GM12872 (cell line): ENCODE data around the gene CFD.

Source experiments
- TF ChIP-seq, protein P1 (sequence below): IDR thresholded peaks from 3 replicates; pipeline ENCODE4 v1.5.1; 2011; ENCODE audit warnings: low read depth, mild to moderate bottlenecking, low read length, moderate library complexity; ENCODE audit not compliant: insufficient read depth

The CFD gene

DNA sequence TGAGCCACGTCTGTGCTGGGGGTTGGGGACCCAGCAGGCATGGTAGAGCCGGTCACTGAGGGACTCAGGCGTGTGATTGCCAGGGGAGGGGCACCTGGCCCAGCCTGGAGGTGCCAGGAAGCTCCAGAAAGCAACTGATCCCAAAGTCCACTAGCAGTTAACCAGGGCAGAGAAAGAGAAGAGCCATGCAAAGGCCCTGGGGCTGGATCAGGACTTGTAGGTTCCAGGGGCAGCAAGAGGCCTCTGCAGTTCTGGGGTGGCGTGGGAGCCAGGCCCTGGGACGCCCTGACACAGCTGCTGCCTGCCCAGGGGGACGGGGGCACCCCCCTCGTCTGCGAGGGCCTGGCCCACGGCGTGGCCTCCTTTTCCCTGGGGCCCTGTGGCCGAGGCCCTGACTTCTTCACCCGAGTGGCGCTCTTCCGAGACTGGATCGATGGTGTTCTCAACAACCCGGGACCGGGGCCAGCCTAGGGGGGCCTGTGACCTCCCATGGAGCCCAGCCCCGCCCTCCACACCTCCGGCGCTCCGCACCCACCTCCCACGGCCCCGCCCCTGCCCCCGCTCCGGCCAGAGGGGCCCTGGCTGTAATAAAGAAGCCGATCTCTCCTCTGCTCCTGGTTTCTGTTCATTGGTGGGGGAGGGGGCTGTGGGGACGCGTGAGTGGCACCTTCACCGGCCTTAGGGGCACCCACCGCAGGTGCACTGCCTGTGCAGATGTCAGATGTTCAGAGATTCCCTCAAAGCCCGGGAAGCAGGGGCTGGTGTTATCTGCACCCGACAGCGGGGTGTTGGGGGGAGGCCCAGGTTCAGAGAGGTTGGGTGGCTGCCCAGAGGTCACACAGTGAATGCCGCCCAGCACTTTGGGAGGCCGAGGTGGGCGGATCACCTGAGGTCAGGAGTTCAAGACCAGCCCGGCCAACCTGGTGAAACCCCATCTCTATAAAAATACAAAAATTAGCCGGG is 27.8 kb upstream of the CFD start:
- TF ChIP-seq, protein P1, sequence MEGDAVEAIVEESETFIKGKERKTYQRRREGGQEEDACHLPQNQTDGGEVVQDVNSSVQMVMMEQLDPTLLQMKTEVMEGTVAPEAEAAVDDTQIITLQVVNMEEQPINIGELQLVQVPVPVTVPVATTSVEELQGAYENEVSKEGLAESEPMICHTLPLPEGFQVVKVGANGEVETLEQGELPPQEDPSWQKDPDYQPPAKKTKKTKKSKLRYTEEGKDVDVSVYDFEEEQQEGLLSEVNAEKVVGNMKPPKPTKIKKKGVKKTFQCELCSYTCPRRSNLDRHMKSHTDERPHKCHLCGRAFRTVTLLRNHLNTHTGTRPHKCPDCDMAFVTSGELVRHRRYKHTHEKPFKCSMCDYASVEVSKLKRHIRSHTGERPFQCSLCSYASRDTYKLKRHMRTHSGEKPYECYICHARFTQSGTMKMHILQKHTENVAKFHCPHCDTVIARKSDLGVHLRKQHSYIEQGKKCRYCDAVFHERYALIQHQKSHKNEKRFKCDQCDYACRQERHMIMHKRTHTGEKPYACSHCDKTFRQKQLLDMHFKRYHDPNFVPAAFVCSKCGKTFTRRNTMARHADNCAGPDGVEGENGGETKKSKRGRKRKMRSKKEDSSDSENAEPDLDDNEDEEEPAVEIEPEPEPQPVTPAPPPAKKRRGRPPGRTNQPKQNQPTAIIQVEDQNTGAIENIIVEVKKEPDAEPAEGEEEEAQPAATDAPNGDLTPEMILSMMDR: no peak

DNA sequence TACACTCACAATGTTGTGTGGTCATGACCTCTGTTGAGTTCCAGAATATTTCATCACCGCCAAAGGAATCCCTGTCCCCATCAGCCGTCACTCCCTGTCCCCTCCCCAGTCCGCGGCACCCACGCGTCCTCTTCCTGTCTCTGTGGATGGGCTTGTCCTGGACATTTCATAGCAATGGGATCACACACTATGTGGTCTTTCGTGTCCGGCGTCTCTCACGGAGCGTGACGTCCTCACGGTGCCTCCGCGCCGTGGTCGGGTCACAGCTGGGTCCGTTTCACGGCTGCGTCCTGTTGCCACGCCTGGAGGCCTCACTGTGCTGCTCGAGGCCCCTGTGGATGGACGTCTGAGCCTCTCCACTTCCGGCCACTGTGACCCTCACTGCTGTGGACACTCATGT is 25.2 kb upstream of the CFD start:
- TF ChIP-seq, protein P1: no peak

DNA sequence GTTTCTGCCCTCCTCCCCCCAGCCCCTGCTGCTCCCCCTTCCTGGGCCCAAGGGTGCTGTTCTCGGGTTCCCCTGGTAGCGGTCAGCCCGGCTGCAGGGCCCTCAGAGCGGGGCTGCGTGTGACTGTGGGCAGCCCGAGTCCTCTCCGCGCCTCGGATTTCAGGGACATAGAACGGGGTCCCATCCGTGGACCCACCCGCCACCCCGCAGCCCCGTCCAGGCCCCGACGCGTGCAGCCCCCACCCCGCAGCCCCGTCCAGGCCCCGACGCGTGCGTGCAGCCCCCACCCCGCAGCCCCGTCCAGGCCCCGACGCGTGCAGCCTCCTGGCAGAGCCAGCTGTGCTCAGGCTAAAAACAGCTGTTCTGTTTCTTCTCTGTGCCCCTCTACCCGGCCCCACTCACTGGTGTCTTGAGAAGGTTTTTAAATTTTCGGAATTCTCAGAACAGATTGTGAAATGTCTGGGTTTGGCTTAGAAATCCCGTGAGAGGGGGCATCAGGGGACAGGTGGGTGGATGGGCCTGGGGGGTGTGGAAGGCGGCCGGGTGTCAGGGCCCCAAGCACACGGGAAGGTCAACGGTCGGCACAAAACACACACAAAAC is 24.2 kb upstream of the CFD start:
- TF ChIP-seq, protein P1: no peak

DNA sequence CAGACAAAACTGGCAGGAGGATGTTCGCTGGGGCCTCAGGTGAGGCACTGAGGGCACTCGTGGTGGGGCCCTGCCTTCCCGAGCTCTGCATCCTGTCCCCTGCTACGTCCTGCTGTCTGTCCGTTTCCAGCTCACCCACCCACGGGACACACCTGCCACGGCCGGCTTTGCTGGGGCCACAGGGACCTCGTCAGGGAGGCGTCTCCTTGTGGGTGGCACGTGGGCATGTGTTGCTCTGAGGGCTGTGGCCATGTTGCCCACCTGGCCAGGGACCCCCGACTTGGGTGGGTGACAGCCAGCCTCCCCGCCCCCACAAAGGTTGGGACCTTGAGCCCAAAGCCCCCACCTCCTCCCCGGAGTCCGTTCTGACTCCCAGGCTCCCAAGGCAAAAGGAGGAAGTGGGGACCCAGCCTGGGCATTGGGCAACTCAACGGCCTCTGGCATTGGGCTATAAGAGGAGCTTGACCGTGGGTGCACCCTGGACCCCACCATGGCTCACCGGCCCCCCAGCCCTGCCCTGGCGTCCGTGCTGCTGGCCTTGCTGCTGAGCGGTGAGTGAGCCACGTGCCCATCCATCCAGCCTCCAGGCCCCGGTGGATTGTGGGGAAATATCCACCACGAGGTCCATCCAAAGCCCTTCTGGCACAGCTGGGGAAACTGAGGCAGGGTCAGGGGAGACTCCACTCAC is 18.8 kb upstream of the CFD start, which contains the start of gene PRTN3:
Gene PRTN3 (plus strand): TSS at position 481 of the 688 bp plus-strand sequence. CDS start 10 bp downstream, at position 491.
- TF ChIP-seq, protein P1: no peak

DNA sequence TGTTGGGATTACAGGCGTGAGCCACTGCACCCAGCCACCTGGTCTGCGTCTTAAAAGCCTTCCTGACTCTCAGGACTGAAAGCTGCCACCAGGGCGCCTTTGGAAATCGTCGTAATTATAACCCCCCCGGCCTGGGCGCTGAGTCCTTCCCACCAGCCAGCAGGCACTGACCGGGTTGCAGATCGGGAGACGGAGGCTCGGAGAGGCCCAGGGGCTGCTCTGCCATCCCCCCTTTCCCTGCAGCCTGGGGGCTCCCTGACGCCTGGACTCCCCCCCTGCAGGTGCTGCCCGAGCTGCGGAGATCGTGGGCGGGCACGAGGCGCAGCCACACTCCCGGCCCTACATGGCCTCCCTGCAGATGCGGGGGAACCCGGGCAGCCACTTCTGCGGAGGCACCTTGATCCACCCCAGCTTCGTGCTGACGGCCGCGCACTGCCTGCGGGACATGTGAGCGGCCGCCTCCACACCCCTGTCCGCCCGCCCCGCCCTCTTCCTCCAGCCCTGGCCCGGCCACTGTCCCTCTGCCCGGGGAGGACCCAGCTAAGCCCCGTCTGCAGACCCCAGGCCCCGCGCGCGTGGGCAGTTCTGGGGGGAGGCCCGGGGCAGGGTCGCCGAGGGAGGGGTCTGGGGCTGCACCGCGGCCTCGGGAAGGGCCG is 16.2 kb upstream of the CFD start:
- TF ChIP-seq, protein P1: no peak

DNA sequence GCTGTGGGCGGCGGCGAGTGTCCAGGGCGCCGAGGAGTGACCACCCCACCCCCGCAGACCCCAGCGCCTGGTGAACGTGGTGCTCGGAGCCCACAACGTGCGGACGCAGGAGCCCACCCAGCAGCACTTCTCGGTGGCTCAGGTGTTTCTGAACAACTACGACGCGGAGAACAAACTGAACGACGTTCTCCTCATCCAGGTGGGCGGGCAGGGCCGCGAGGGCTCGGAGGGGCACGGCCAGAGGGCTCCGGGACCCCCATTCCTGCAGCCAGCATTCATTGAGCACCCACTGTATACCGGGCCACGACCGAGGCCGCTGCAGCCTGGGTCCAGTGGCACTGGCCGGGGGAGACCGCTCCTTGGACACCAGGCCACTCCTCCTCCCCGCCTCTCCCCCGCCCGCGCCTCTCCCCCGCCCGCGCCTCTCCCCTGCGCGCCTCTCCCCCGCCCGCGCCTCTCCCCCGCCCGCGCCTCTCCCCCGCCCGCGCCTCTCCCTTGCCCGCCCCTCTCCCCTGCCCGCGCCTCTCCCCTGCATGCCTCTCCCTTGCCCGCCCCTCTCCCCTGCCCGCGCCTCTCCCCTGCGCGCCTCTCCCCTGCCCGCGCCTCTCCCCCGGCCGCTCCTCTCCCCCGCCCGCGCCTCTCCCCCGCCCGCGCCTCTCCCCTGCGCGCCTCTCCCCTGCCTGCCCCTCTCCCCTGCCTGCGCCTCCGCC is 15.5 kb upstream of the CFD start:
- TF ChIP-seq, protein P1: no peak
